ENCODE measurements around the gene NMRAL1. TPM values are rescaled to one million over a fixed set of nuclear protein-coding genes. Genes with fewer than 3 reads are reported as not detected.

NMRAL1 gene
- total RNA-seq, 2 donors from 2014 or later: 56.9 to 75.2 TPM

DNA sequence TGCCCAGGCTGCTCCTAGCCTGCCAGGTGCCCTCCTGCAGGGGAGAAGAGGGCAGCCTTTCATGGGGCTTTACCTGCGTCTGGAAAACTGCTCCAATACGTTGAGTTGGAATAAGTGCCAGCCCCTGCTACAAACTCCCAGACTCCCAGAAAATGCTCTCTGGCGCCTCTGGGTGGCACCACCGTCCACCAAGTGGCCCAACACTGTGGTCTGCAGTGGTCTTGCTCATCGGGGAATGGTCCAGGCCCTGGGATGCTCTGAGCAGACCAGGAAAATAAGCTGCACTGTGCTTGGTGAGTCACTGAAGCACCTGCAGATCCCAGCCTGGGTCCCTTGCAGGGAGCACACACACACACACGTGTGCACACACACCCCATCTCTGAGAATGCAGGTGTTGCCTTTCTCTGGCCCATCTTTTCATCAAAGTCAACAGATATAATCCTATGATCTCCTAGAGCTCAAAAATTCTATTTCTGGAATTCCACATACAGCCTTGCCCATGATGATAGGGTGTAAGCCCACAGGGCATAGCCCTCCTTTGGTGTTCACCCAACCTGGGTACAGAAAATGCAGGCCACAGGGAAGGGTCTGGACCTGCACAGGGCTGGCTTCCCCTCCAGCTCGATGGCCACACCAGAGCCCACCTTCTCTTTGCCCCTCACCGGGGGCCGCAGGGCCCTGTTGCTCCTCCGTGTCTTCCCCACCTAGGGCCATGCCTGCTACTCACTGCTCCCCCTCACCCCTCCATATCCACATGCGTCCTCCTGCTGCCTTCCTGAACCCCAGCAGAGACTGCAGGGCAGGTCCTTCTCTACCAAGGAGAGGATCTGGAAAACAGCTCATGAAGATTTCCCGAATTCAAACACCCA is 43.6 kb upstream of the NMRAL1 start:
- Mint-ChIP-seq H3K27me3 (ENCODE audit: insufficient read depth) (no peaks in the 10 kb centered on the region), H3K4me3 (no peak overlapping the region), H3K36me3 (ENCODE audit: low read depth) (no peaks in the 10 kb centered on the region), H3K27ac (peak overlapping the region; percentile 49), H3K9me3 (no peaks in the 10 kb centered on the region), H3K4me1 (no peaks in the 10 kb centered on the region)
- WGBS, 2 experiments (ENCODE audit: insufficient coverage in 1 of 2, insufficient read length in 1 of 2): 34 to 65% methylated on average over 3 to 12 of the region's 12 CpGs
- Histone ChIP-seq H3K4me1 (ENCODE audit: control insufficient read depth, insufficient read depth, low read length) (no peaks in the 10 kb centered on the region), H3K27ac (ENCODE audit: low read depth, low read length) (no peak overlapping the region), H3K36me3 (ENCODE audit: control insufficient read depth, insufficient read depth, low read length) (no peaks in the 10 kb centered on the region), H3K9me3 (ENCODE audit: control insufficient read depth, low read length) (no peaks in the 10 kb centered on the region), H3K27me3 (ENCODE audit: control insufficient read depth, insufficient read depth, low read length, poor library complexity, severe bottlenecking) (no peaks in the 10 kb centered on the region), H3K4me3 (ENCODE audit: low read length) (no peak overlapping the region), H3K9ac (ENCODE audit: extremely low read depth, low read length, poor library complexity, severe bottlenecking) (no peak overlapping the region)
- TF ChIP-seq, protein P1, sequence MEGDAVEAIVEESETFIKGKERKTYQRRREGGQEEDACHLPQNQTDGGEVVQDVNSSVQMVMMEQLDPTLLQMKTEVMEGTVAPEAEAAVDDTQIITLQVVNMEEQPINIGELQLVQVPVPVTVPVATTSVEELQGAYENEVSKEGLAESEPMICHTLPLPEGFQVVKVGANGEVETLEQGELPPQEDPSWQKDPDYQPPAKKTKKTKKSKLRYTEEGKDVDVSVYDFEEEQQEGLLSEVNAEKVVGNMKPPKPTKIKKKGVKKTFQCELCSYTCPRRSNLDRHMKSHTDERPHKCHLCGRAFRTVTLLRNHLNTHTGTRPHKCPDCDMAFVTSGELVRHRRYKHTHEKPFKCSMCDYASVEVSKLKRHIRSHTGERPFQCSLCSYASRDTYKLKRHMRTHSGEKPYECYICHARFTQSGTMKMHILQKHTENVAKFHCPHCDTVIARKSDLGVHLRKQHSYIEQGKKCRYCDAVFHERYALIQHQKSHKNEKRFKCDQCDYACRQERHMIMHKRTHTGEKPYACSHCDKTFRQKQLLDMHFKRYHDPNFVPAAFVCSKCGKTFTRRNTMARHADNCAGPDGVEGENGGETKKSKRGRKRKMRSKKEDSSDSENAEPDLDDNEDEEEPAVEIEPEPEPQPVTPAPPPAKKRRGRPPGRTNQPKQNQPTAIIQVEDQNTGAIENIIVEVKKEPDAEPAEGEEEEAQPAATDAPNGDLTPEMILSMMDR (conservative IDR thresholded peaks at IDR 0.05): peak; percentile 94
- DNase-seq: peak; percentile 92

DNA sequence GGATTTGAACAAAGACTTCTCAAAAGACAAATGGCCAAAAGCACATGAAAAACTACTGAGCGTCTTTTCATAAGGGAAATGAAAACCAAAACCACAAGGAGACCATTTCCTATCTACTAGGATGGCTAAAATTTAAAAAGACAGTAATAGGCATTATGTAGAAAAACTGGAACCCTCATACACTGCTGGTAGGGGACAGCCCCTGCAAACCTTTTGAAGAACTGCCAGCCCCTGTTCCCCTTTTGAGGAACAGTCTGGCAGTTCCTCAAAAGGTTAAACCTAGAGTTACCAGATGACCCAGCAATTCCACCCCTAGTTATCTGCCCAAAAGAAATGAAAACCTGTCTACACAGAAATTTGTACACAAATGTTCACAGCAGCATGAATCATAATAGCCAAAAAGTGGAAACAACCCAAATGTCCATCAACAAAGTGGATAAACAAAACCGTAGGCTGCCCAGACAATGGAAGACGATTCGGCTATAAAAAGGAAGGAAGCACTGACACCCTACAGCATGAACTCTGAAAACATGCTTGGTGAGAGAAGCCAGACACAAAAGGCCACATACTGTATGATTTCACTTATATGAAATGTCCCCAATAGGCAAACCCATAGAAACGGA is 41.3 kb upstream of the NMRAL1 start:
- Histone ChIP-seq H3K27ac (ENCODE audit: low read depth, low read length) (no peak overlapping the region), H3K4me1 (ENCODE audit: control insufficient read depth, insufficient read depth, low read length) (no peaks in the 10 kb centered on the region), H3K9me3 (ENCODE audit: control insufficient read depth, low read length) (no peaks in the 10 kb centered on the region), H3K9ac (ENCODE audit: extremely low read depth, low read length, poor library complexity, severe bottlenecking) (no peak overlapping the region), H3K4me3 (ENCODE audit: low read length) (no peak overlapping the region), H3K36me3 (ENCODE audit: control insufficient read depth, insufficient read depth, low read length) (peaks cover 12% of the 10 kb centered on the region), H3K27me3 (ENCODE audit: control insufficient read depth, insufficient read depth, low read length, poor library complexity, severe bottlenecking) (no peaks in the 10 kb centered on the region)
- WGBS, 2 experiments (ENCODE audit: insufficient coverage in 1 of 2, insufficient read length in 1 of 2): 92 to 100% methylated on average over 4 to 5 of the region's 5 CpGs
- Mint-ChIP-seq H3K9me3 (no peaks in the 10 kb centered on the region), H3K27ac (no peak overlapping the region), H3K4me3 (no peak overlapping the region), H3K4me1 (peaks cover 4% of the 10 kb centered on the region), H3K27me3 (ENCODE audit: insufficient read depth) (no peaks in the 10 kb centered on the region), H3K36me3 (ENCODE audit: low read depth) (peaks cover 13% of the 10 kb centered on the region)
- TF ChIP-seq, protein P1 (conservative IDR thresholded peaks at IDR 0.05): no peak
- no peak for DNase-seq

DNA sequence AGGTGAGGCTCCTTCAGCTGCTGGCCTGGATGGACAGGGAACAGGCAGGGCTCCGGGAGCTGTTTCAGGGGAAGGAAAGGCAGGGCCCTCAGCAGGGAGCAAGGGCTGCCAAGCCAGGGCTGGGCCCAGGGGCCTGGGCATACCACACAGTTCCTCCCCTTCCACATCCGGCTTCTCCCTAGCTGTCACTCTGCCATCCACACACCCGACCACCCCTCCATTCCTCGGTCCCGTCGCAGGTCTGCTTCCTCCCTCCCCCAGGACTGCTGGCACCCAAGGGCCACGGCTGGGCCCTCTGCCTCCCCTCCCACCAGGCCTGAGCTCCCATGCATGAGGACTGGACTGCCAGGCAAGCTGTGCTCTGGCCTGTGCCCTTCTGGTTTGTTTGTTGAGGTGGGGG is 40.2 kb upstream of the NMRAL1 start:
- Histone ChIP-seq H3K4me1 (ENCODE audit: control insufficient read depth, insufficient read depth, low read length) (no peaks in the 10 kb centered on the region), H3K9me3 (ENCODE audit: control insufficient read depth, low read length) (no peaks in the 10 kb centered on the region), H3K27ac (ENCODE audit: low read depth, low read length) (no peak overlapping the region), H3K9ac (ENCODE audit: extremely low read depth, low read length, poor library complexity, severe bottlenecking) (no peak overlapping the region), H3K4me3 (ENCODE audit: low read length) (no peak overlapping the region), H3K27me3 (ENCODE audit: control insufficient read depth, insufficient read depth, low read length, poor library complexity, severe bottlenecking) (no peaks in the 10 kb centered on the region), H3K36me3 (ENCODE audit: control insufficient read depth, insufficient read depth, low read length) (peaks cover 19% of the 10 kb centered on the region)
- H3K36me3 Mint-ChIP-seq (ENCODE audit: low read depth): peaks cover 17% of the 10 kb centered on the region
- 83 to 86% methylated on average over 5 to 7 of the region's 7 CpGs for WGBS, 2 experiments (ENCODE audit: insufficient coverage in 1 of 2, insufficient read length in 1 of 2)
- H3K4me1 Mint-ChIP-seq: peaks cover 4% of the 10 kb centered on the region
- H3K4me3 Mint-ChIP-seq: no peak overlapping the region
- TF ChIP-seq, protein P1 (conservative IDR thresholded peaks at IDR 0.05): no peak
- H3K9me3 Mint-ChIP-seq: no peaks in the 10 kb centered on the region
- H3K27me3 Mint-ChIP-seq (ENCODE audit: insufficient read depth): no peaks in the 10 kb centered on the region
- DNase-seq: peak; percentile 32
- H3K27ac Mint-ChIP-seq: peak overlapping the region; percentile 35

All from endodermal cell (in vitro differentiated cells).